NCI-H2196 (cell line): Measurements from ENCODE around the gene DTX3.

Experiments used
- DNase-seq: peaks from one replicate; lab custom pipeline; 2025; ENCODE audit not compliant: unreplicated experiment; lab: John Stamatoyannopoulos, UW

Gene DTX3

GRCh38 chr12:57619434-57620244 is 15.0 kb downstream of the DTX3 start:
- no peak for DNase-seq

DNA sequence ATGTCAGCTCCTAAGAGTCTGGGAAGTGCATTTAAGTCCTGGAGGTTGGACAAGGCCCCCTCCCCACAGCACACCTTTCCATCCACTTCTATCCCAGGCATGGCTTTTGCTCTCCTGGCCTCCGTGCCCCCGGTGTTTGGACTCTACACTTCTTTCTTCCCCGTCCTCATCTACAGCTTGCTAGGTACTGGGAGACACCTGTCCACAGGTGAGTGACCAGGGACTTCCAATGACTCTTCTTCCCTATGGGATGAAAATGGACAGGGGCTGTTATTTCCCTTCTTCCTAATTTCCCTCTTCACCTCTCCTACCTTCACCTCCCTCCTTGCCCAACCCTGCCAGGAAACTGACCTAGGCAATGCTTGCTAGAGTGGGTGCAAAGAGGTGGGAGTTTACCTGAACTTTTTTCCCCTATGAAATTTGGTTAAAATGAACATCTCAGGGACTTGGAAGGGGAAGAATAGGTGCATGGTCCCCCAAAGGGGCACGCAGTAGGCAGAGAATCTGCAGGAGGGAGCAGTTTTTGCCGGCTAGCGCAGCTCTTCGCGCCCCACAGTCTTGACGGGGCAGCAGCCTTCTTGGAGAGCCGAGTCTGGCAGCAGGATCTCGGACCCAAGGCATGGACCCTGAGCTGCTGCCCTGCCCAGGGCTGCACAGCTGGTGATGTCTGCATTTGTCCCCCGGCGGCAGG is 15.8 kb downstream of the DTX3 start:
- no peak for DNase-seq

DNA sequence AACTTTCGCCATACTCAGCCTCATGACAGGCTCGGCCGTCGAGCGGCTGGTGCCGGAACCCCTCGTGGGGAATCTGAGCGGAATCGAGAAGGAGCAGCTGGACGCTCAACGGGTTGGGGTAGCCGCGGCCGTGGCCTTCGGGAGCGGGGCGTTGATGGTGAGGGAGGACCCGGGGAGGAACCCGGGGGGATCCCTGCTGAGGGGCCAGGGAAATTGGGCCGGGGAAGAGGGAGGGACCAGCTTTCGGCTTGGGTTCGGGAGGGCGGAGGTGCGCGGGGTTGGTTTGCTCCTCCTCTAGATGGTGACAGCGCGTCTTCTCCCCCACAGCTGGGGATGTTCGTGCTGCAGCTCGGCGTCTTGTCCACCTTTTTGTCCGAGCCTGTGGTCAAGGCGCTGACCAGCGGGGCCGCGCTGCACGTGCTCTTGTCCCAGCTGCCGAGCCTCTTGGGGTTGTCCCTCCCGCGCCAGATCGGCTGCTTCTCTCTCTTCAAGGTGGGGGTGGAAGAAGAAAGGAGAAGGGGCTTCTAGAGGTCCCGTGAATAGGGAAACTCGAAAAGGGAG is 16.4 kb downstream of the DTX3 start:
- no peak for DNase-seq

- peak; percentile 50 for DNase-seq
Measured at GRCh38 chr12:57621497-57622292, 17.1 kb downstream of the DTX3 start.

DNA sequence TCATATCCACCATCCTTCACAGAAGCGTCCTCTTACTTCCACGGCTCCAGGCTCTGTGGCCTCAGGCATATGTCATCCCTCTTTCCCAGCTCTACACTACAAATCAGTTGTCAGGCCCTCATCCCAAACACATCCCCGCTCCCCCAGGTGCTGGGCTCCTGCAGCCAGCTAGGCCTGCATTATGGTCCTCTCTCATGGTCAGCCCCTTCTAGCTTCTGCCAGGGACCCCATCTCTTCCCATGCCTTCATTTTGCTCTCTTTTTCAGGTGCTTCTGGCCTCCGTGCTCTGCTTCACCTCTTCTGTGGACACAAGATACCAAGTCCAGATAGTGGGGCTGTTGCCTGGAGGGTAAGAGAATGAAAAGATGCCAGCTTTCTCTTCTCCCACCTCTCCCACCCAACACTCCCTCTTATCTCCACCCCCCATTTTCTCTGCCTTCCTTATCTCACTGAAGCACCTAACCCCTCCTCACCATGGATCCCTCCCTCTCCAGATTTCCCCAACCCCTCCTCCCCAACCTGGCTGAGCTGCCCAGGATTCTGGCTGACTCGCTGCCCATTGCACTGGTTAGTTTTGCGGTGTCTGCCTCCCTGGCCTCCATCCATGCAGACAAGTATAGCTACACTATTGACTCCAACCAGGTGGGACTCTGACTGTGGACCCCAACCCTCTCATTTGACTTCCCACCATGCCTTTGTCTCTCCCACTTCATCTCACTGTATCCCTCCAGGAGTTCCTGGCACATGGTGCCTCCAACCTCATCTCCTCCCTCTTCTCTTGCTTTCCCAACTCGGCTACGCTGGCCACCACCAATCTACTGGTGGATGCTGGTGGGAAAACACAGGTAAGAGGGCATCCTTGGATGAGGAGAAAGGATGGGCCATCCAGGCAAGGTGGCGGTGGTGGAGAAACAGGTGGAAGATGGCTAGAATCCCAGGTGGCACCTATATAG is 17.9 kb downstream of the DTX3 start:
- DNase-seq, result no peak

DNA sequence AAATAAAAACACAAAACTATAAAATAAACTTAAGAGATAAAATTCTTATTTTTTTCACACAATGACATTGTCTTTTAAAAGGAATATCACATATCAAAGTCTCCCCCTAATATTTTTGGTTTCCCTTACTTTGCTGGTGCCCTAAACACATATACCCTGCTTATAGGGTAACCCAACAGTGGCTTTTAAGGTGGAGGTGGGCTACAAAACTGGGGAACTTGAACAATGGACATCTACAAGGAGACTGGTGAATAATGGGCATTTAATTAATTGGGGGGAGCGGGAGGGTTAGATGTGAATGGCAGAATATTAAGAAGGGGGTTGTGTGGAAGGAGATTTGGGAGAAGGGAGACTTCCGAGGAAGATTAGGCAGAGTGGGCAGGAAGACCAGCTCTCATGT is 18.8 kb downstream of the DTX3 start:
- no peak for DNase-seq

DNA sequence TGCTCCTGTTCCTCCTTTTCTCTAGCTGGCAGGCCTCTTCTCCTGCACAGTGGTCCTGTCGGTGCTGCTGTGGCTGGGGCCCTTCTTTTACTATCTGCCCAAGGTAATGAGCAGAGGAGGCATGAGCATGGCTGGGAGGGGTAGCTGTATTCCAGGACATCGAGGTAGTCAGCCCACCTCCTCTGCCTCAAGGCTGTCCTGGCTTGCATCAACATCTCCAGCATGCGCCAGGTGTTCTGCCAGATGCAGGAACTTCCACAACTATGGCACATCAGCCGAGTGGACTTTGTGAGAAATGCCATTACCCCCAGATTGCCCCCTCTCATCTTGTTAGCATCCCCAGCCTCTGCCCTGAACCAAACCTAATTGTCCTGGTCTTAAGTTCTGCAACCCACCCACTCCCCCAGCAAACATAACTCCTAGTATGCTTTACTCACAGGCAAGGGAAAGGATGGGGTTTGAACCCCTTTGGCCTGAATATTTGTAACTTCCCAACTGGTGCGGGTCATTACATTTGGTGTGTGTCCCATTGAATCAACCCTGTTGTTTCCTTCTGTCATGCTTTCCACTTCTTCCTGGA is 19.3 kb downstream of the DTX3 start:
- DNase-seq, result no peak

DNA sequence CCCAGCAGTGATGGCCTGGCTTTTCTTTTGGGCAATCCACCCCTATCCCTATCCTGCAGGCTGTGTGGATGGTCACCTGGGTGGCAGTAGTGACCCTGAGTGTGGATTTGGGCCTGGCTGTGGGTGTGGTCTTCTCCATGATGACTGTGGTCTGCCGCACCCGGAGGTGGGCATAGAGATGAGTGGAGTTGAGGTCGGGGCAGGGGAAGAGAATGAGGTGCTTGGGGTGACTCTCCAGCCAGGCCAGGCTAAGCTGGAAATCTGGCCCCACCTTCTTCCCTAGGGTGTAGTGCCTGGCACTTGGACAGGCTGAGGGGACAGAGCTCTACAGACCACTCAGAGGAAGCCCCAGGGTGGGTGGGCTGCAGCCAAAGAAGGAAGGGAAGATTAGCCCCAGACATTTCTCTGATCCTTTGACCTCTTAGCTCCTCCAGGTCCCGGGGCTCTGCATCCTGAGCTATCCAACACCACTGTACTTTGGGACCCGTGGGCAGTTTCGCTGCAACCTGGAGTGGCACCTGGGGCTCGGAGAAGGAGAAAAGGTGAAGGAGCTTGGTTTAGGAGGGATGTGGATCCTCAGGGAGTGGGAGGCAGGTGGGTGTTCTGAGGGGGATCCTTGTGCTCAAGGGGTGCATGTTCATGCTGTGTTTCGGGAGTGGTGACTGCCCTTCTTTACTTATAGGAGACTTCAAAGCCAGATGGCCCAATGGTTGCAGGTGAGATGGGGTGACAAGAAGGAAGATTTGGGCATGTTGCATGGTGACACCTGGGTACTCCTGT is 20.0 kb downstream of the DTX3 start:
- no peak for DNase-seq

DNA sequence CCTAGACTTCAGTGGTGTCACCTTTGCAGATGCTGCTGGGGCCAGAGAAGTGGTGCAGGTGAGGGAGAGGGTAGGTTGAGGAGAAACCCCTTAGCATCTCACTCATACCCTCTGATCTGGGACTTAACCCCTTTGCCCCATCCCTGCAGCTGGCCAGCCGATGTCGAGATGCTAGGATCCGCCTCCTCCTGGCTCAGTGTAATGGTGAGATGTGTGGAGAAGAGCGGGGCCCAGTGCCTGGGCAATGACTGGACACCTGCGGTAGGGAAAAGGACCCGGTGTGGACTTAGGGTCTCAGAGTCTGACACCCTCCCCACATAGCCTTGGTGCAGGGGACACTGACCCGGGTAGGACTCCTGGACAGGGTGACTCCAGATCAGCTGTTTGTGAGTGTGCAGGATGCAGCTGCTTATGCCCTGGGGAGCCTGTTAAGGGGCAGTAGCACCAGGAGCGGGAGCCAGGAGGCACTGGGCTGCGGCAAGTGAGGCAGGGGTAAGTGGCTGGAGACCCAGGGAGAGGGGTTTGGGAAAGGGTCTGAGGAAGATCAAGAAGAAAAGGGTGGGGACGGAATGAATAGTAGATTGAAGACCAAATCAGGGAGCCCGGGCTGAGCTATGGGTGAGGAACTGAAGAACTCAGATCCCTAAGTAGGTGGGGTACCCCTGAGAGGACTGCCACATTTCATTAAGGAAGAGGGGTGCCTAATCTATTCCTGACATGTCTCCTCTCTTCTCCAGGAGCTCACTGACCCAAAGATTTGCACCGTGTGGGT is 20.8 kb downstream of the DTX3 start:
- DNase-seq, result no peak

DNA sequence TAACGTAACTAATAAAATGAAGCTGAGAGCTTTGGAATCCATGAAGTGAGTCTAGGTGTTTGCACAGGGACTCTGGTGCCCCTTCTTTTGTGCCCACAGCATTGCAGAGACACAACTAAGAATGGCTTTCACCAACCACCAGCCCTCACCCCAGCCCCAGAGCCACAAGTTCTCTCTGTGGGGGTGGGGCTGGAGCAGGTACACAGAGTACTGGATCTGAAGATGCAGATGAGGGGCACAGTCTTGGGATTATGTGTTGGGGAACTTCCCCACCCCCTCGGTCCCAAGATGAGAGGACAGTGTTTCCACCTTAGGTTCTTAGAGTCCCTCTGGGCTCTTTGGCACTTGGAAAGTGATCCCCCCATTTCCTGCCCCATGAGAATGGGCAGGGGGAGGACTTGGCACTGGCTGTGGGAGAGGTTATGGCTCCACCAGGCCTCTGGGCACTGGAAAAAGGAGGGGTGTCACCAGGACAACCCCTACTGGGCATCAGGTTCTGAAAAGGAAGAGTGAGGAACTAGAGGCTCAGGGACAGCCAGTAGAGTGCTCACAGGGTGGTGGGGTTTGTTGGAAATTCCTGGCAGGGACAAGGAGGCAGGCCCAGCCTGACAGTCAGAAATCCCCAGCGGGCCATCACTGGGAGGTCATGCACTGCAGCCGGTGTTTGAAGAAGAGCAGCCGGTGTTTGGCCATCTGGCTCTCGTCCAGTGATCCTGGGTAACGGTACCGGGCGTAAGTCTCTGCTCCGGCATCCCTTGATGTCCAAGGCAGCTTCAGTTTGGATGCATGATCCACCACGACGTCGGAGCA is 21.7 kb downstream of the DTX3 start:
- no peak for DNase-seq

DNA sequence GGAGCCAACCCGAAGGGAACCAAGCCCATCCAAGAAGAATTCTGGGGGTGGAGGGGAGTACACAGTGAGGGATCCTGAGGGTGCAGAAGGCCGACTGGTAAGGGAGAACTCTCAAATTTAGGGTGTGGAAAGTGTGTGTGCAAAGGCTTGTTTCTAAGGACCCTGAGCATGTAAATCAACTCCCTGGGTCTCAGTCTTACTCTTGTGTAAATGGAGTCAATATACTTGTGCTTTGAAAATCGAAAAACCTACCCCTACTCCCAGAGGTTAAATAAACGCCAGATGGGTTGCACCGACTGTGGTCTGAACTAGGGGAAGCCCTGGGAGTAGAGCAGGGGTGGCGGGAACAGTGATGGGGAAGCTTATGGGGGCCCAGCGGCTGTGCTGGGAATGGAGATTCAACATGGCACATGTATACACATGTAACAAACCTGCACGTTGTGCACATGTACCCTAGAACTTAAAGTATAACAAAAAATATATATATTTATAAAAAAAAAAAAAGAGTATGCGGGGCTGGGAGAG is 22.4 kb downstream of the DTX3 start:
- no peak for DNase-seq

GRCh38 chr12:57627501-57628279 is 23.1 kb downstream of the DTX3 start:
- no peak for DNase-seq

DNA sequence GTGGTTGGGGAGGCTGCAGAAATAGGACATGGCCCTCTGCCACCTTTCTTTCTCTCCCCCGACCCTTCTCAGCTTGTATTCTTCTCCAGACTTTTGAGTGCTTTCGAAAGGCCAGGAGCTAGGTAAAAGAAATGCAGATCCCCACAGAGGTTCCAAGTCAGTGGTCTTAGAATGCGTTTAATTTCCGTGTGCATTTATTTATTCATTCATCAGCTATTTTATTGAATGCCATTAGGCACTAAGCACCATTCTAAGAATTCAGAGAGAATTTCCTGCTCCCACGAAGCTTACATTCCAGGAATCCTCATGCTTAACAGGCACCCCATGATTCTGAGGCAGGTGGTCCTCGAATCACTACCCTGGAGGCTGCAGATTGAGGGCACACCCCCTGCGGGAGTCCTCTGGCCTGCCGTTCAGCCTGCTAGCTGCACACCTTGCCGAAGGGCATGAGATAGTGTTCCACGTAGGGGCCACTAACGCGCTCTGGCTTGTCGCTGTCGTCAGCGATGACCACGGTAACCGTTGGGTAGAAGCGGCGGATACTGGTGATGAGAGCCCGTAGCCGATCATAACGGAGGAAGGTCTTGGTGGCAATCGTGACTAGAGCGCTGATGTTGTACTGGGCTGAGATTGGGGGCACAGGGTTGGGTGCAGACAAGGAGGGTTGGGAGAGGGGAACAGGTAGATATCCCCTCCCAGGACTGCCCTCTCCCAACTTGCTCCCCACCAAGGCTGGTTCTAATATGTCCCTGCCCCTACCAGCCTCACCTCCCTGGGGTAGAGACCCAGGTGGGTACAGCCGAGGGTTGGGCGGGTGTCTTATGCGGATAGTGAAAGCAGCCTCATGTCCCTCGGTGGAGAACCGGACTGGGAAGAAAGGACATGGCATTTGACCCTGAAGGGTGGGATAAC is 23.9 kb downstream of the DTX3 start:
- no peak for DNase-seq

GRCh38 chr12:57629897-57630471 is 25.4 kb downstream of the DTX3 start:
- DNase-seq, result no peak

- DNase-seq, result no peak
Measured at GRCh38 chr12:57630891-57631433, 26.3 kb downstream of the DTX3 start.
